SW 1271 (cell line): ENCODE results near the gene DLX2.

Experiments
- DNase-seq, 2 experiments: peaks; one replicate each; lab custom pipeline; 2025; lab: John Stamatoyannopoulos, UW

DLX2 gene

DNA sequence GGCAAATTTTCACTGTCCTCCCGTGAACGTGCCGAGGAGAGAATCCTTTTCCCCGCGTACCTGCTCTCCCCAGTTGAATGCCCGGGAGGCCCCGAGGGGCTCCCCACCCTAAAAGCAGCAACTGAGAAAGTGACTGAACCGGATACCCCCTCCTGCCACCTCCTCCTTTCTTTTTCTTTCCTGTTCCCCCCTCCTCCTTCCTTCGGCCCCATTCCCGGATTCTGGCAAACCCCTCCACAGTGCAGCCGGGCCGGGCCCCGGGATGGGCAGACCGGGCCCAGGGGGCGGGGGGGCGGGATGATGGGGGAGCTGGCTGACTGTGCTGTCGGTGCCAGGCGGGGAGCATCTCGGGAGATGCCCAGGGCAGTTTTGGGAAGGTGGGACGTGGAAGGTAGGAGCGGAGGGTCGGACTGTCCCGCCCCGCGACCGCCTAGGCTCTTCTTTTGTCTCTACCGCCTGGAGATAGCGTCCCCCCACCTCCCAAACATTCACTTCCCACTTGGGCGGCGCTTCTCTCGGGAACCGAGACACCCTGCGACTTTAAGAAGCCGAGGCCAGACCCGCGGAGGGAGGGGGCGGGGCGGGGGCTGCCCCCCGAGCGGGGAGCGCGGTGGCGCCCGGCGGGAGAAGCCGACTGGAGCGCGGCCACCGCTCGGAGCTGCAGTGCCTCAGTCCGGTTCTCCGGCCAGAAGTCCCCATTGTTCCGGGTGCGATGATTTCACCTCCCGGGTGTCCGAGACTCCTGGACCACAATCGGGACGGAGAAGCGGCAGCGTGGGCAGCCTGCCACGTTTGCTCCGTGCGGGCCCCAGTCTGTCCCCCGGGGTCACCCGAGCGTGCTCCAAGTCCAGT, 8.2 kb downstream of the DLX2 start:
- peak; percentile 50 to 62 for DNase-seq

DNA sequence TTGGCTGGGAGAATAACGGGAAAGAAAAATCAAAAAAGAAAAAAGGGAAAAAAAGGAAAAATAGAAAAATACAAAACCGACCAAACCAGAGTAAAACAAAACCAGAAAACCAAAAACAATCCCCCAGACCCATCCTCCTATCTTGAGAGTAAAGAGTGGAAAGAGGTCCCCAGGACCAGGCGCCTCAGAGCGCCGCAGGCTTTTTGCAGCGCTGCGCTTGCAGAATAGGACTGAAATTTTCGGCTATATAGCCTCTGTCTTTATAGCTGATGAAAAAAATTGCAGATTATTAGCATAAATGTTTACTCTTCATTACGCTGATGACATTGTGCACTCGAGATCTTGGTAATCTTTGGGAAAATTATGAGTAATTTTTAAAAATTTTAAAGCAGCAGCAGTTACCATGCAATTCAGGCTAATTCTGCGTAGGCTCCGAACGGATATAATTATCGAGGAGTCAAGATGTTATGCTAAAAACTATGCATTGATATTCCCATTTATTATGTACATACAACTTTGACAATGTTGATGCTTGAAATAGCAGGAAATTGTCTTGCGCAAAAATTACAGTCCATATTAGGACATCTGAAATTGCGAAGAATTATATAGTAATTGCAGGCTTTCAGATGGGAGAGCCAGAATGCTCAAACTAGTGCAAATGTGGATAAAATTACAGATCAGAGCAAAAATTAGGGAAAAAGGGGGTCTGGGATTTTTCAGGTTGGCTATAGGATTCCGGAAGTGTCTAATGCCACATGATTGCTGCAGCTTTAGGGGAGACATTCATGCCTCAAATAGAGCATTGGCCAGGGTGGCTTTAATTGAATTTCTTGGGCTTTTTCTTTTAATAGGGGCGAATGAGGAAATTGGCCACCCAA, 9.0 kb downstream of the DLX2 start:
- DNase-seq, result no peak

DNA sequence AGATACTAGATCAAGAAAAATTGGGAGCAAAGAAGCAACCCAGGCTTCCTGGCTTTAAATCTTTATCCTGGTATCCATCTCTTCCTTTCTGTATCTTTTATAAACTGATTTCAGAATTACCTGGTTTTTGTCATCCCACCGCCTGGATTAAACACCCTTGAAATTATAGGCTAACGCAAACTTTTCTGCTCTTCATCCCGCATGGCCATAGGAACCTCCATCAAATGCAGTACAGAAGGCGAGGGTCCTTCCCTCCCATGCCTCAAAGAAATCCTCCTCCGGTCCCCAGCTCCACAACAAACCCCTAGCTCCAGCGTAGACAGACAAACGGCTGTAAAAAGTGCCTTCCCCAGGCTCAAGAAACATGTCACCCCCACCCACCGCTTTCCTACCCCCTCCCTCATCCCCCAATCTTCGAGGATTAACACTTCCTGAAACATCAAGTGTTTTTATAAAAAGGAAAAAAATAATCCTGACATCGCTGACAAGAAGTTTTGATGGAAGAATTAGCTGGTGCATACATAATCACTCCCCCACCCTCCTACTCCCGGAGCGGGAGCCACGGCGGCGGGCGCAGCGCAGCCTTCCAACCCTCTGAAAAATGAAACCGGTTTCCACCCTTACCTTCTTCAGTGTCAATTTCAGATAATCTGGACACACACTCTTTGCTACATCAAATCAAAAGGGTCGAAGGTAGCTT, 9.8 kb downstream of the DLX2 start:
- DNase-seq, result no peak

DNA sequence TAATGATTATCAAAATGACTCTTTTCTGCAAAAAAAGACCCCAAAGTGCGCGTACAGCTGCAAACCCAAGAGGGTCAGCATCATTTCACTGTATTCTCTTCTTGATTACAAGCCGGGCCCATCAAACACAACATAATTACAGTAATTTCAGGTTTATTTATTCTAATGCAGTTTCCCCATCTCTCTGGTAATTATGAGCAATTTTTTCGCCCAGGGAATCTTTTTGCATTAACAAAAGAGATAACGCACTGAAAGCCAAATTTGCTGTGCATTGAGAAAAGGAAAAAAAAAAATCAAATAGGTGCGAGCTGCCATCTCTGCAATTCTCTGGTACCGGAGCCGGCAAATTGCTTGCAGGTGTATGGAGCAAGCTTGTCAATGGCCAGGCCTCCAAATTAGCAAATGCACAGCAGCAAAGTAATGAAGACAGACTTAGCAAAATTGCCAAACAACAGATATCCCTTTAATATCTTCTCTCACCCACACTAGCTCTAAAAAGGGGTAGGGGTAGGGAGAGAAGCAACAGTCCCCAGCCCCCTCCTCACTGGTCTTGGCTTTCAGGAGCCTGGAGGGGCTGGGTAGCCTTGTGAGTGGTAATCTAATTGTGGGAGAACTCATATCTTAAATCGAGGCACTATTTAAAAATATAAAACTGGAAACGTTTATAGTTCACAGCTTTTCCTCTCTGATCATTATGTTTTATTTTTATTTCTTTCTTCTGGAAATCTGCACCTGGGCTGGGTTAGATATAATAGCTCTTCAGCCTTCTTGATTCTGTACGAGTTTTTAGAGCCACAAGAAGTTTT, 10.7 kb downstream of the DLX2 start:
- no peak for DNase-seq

DNA sequence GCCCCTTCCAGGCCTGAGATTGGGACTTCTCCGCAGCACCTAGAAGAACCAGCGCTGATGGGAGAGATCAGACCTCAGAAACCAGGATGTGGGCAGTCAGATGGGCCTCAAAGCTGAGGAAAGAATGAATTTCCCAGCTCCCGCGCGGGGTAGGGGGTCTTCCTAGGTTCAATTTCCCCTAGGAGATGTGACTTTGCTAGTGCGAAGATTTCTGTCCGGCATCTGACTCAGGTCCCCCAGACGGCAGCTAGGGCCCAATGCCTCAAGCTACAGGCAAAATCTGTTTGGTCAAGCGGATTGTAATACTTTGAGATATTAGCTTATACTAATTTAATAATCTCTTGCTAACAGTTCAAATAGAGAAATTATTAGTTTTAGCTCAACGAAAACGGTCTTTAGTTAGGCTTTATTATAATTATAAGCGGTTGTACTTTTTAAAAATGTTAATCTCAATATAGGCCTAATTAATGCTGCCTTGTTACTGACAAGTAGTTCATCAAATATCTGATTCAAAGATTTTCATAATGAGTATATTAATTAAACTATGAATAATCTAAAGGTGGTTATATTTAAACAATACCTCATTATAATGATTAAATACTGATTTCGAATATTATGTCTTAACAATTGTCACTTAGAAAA, 11.6 kb downstream of the DLX2 start:
- DNase-seq, result no peak

DNA sequence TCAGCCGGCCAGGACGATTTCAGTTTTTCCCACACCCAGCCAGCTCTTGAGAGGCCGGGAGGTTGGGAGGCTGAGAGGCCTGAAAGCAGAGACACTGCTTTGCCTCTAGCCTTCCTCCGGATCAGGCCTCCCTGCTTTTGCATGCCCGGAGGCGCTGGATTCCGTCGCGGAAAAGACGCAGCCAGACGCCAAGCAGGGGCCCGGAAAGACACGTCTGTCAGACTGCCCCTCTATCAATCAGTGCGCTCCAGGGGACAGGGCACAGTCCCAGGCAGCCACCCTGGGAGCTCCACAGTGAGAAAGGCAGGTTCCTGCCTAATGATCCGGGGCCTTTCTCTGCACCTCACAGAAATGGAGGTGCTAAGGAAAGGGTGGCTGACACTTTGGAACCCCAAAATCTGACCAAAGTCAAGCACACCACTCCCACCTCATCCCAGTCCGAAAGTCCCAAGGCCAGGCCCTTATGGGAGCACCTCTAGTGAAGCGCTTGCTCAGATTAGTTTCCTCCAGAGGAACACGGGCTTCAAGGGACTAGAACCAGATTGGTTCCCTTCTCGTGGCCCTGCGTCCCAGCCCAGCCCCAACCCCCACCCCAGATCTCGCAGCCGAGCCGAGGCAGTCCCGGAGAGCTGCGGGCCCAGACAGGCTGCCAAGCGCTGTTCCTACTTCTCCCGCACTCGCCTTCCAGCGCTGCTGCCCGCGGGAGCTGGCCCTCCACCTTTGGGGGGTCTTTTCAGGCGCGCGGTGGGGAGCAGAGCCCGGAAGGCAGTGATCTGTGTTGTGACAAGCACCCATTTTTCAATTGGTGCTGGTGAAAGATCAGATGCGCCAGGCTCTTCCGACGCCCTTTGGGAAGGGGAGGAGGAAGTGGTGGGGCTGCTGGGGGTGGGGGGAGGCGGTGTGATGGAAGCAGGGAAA, 12.4 kb downstream of the DLX2 start:
- DNase-seq, result no peak

DNA sequence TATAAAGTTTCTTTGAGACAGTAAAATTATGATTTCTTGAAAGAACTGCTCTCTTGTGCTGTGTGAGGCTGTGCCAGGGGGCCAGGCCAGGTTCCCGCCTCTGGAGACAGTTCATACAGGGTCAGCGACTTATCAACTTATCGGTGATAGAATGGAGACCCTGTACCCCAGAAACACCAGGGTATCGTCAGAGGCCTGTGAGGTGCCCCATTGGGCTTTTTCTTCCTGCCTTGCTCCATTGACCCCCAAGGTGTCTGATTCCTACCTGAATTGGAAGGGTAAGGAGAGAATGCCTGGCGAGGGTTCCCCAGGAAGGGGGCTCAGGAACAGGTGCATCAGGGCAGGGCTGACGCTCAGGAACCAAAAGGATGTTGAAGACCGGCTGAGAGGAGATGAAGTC, 13.1 kb downstream of the DLX2 start:
- no peak for DNase-seq

DNA sequence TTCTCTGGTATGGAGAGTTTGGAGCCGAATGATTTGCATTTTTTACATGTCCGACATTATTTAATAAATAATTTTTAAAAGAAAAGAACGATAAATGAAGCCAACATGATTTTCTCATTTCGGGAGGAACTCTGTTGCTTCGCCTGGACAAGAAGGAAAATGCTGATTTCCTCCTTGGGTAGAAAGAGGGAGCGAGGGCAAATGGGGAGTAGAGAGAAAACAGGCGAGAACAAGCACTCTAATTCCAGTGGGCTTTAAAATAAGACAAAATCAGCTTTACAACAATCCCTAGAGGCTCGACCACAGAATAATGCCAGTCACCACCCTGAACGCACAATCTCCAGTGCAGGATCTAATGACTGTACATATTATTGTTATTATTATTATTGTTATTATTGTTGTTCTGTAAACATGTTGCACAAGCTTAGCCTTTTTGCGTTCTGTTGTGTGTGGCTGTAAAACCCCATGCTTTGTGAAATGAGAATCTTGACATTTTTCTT, 13.6 kb downstream of the DLX2 start:
- no peak for DNase-seq

DNA sequence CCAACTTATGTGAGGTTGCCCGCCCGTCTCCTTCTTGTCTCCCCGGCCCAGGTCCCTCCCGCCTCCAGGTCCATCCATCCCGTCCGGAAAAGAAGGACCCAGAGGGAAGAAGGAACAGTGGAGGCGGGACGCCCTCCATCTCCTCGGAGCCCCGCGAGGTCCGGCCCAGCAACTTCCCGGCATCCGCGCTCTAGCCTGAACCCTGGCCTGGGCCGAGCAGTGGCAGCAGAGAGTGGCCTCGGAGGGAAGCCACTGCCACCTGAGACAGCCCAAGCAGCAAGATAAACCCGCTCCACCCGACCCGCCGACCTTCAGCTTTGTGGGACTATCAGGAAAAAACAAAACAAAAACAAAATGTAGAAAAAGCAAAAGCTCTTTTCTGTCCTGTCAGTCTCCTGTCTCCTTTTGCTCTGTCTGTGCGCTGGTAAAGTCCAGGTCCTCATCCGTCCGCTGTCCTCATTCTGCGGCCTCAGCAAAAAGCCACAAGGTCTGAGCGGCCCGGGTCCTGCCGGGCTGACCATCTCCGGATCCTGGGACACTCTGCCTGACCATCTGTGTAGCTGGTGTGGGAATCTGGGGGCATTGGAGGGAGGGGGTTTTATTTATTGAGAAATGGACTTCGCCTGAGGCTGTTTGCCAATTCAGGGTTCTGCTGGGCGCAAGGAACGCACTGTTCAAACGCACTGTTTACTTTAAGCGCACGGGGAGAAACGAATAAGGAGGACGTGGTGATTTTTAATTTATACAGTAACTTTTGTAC, 14.3 kb downstream of the DLX2 start:
- no peak for DNase-seq

DNA sequence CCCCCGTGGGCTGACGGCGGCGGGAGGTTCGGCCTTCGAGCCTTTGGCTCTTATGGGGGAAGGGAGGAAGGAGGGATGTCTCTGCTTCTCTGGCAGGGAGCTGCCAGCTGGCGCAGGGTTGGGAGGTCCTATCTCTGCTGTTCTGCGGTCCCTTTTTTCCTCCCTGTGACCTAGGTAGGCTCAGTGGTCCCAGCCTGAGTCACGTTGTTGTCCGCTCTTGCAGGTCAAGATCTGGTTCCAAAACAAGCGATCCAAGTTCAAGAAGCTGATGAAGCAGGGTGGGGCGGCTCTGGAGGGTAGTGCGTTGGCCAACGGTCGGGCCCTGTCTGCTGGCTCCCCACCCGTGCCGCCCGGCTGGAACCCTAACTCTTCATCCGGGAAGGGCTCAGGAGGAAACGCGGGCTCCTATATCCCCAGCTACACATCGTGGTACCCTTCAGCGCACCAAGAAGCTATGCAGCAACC, 14.9 kb downstream of the DLX2 start:
- DNase-seq, result no peak

DNA sequence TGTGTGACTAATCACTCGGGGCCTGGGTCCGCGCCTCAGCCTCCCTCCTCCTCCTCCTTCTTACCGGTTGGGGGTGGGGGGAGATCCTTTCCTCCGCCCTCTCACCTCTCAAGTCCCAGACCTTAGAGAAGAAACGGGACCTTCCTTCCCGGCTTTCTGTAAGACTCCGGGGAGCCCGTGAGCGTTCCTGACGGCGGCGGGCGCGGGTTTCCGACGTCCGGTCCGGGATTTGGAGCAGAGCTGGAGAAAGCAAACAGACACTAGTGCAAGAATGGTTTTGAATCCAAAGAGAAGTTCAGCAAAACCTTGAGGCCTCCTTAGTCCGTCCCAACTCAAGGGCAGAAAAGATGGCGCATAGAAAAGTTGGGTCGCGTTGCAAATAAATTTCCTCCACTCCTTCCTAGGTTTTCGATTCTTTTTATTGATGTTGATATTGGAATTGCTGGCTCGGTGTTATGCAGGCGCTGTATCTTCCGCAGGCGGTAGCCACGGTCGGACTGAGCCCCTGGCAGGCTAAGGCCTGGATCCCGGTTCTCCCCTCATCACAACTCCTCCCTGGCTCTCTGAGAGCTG, 15.4 kb downstream of the DLX2 start:
- DNase-seq, result no peak

DNA sequence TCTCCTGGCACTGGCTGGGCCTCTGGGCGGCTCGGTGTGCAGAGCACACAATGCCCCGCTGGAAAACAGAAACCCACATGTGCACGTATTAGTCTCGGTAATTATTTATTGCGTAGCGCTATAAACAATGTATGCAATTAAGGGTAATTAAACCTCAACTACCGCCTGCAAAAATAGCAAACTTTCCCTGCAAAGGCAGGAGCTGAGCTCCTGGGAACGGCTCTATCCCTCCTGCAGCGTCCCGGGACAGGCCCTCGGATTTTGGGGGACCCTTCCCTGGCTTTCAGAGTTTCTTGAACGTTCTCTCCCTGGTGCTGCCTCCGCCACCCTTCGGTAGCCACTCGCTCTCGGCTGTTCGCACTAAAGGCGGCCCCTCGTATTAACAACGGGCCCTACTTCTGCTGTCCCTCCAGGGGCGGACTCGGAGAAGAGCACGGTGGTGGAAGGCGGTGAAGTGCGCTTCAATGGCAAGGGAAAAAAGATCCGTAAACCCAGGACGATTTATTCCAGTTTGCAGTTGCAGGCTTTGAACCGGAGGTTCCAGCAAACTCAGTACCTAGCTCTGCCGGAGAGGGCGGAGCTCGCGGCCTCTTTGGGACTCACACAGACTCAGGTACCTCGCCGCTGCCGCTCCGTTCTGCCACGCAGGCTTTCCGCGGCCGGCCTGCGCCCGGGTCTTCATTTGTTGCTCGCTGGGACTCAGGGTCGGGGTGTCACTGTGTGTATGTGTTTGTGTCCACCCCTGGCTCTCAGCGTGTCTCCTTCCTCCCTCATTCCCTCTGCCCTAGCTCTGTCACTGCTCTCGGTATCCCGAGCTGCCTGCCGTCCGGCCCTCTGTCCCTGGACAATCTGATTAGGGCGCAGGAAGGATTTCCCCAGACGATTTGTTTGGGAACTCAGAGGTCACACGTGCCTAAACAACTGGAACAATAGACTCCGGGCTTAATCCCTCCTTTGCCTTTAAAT, 16.2 kb downstream of the DLX2 start:
- no peak for DNase-seq

DNA sequence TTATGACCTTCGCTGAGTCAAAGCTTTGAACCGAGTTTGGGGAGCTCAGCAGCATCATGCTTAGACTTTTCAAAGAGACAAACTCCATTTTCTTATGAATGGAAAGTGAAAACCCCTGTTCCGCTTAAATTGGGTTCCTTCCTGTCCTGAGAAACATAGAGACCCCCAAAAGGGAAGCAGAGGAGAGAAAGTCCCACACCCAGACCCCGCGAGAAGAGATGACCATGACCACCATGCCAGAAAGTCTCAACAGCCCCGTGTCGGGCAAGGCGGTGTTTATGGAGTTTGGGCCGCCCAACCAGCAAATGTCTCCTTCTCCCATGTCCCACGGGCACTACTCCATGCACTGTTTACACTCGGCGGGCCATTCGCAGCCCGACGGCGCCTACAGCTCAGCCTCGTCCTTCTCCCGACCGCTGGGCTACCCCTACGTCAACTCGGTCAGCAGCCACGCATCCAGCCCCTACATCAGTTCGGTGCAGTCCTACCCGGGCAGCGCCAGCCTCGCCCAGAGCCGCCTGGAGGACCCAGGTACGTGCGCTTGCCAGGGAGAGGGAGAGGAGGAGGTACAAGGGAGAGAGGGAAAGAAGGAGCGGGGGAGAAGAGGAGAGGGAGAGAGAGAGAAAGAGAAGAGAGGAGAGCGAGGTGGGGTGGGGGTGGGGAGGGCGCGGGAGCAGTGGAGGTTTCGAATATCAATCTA, 17.1 kb downstream of the DLX2 start, which contains the start of gene DLX1:
Gene DLX1, plus strand, starts transcription at position 48 of the 700 bp plus-strand sequence. Its CDS starts 171 bp downstream, at position 219.
- DNase-seq, result no peak

DNA sequence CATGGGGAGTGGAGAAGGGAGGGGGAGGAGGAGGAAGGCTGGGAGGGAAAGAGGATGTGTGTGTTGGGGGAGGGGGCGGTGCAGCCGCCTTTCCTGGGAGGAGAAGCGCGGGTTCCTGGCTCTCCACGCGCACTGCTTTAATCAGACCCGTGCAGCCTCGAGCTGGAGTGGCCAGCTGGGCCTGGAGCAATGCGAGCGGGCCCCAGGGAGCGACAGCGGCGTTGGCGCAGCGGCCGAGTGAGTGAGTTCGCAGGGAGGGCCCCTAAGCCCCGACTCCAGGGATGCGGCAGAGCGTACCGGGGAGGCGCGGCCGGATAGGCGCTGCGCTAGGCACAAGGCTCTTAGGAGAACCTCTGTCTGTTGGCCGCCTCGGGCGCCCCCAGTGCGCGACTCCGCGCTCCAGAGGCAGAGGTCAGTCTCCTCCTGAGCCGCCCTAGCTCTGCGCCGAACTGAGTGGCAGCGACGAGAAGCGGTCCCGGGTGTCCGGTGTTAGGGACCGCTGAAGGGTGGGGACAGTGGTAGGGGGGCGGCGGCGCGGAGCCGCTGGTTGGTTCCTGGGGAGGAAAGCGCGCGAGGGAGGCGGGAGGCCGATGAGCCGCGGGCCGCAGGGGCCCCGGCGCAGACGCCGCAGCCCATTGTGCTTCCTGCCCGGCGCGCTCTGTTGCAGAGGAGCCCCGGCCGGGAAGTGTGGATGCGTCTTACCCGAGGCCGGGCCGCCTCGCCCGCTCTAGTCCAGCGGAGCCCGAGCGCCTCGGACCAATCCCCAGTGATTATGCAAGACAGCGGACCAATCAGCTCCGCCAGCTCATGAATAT, 17.8 kb downstream of the DLX2 start:
- peak; percentile 78 to 89 for DNase-seq

DNA sequence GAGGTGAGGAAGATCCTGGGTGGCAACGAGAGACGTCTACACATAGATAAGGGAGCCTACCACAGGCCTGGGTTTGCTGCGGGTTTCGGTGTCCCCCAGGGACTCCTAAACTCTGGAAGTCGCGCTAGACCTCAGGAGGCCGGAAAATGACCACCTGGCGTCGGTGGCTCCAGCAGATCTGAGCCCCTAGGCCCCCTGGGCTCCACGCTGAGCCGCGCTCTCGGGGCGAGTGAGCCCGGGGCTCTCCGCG, 18.4 kb downstream of the DLX2 start:
- no peak for DNase-seq
